Activated T-helper 2 cell treated with anti-CD3 and anti-CD28 coated beads, Interferon-gamma antibody, Interleukin-2, Interleukin-4, amounts not matched to agents 10 μg/mL and 5 μg/mL and 100 μg/mL, durations not matched to agents 14 hours and 24 hours and 36 hours (primary cell): ENCODE data around the gene FMN2. TPM values are rescaled to one million over a fixed set of nuclear protein-coding genes. Genes with fewer than 3 reads are reported as not detected.

Source experiments
- DNase-seq: peaks from one replicate; pipeline ENCODE4 v3.0.0; 2021; ENCODE audit warnings: low spot score
- H3K27ac Mint-ChIP-seq: one replicate; pipeline ENCODE4 v1.8.0; 2021; ENCODE audit warnings: mixed read lengths
- H3K27me3 Mint-ChIP-seq: one replicate; pipeline ENCODE4 v1.8.0; 2021; ENCODE audit warnings: low read depth, mixed read lengths
- H3K36me3 Mint-ChIP-seq: one replicate; pipeline ENCODE4 v1.8.0; 2021; ENCODE audit warnings: low read depth, mixed read lengths
- H3K4me1 Mint-ChIP-seq: one replicate; pipeline ENCODE4 v1.8.0; 2021; ENCODE audit warnings: low read depth, mixed read lengths
- H3K4me3 Mint-ChIP-seq: one replicate; pipeline ENCODE4 v1.8.0; 2021; ENCODE audit warnings: low read depth, mild to moderate bottlenecking, moderate library complexity, mixed read lengths
- H3K9me3 Mint-ChIP-seq: one replicate; pipeline ENCODE4 v1.8.0; 2021; ENCODE audit warnings: mixed read lengths
- intact Hi-C: fragments of 100-400 bp; cut with micrococcal nuclease; formaldehyde crosslinking; loops from one replicate; pipeline ENCODE4 v1.15.1; 2023
- total RNA-seq: library from RNA; stranded (reverse); gene quantifications from 2 replicates; pipeline ENCODE4 v1.2.3, GENCODE V29; 2022

FMN2 gene
- total RNA-seq, 1 donor from 2014 or later: not detected

- intact Hi-C loops: no loop called here
- Mint-ChIP-seq H3K9me3 (peaks cover 4% of the 10 kb centered on the region), H3K36me3 (no peaks in the 10 kb centered on the region), H3K27ac (no peak overlapping the region), H3K4me1 (no peaks in the 10 kb centered on the region), H3K27me3 (no peaks in the 10 kb centered on the region), H3K4me3 (no peak overlapping the region)
- DNase-seq: no peak
Observed at GRCh38 chr1:240474133-240474614, 382.5 kb downstream of the FMN2 start.

DNA sequence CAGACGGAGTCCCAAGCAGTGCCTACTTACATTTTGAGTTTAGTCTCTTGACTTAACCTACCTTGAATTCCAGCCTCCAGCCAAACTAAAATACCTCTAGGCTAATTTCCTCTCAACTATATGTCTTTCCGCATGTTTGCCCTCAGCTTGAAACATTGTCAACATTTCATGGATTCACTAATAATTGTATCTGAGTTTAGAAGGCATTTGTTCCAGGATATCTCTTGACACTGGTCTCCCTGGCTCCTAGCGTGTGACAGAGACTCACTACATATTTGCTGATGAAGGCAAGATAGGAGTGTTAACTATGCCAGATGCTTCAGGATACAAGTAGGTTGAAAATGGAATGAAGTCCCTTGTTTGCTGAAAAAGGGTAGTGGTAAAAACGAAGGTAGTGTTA lies 384.1 kb downstream of the FMN2 start:
- DNase-seq: no peak
- Mint-ChIP-seq H3K27ac (no peak overlapping the region), H3K36me3 (no peaks in the 10 kb centered on the region), H3K27me3 (no peaks in the 10 kb centered on the region), H3K4me3 (no peak overlapping the region), H3K9me3 (peaks cover 4% of the 10 kb centered on the region), H3K4me1 (no peaks in the 10 kb centered on the region)
- intact Hi-C loops: no loop called here

GRCh38 chr1:240478536-240478935 lies 386.9 kb downstream of the FMN2 start:
- H3K27me3 Mint-ChIP-seq: no peaks in the 10 kb centered on the region
- intact Hi-C loops: no loop called here
- no peak overlapping the region for H3K4me3 Mint-ChIP-seq
- H3K4me1 Mint-ChIP-seq: no peaks in the 10 kb centered on the region
- no peak overlapping the region for H3K27ac Mint-ChIP-seq
- no peak for DNase-seq
- H3K9me3 Mint-ChIP-seq: peaks cover 4% of the 10 kb centered on the region
- no peaks in the 10 kb centered on the region for H3K36me3 Mint-ChIP-seq

- Mint-ChIP-seq H3K36me3 (no peaks in the 10 kb centered on the region), H3K27ac (no peak overlapping the region)
Observed at GRCh38 chr1:240484804-240485443, 393.2 kb downstream of the FMN2 start.

DNA sequence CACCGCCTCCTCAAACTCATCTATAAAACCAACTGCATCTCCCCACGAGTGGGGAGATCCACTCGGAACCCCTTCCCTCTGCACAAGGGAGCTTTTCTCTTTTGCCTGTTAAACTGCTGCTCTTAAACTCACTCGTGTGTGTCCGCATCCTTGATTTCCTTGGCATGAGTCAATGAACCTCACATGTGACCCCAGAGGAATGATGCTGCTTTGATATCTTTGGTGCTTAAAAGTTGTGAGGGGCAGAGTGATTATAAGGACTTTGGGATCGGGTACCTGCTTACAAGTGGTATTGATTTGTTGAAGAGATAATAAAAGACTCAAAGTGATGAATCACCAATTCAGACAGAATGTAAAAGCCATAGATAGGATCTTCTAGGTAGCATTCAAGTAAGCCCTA lies 394.9 kb downstream of the FMN2 start:
- H3K9me3 Mint-ChIP-seq: no peaks in the 10 kb centered on the region
- no peaks in the 10 kb centered on the region for H3K27me3 Mint-ChIP-seq
- no peak for DNase-seq
- H3K36me3 Mint-ChIP-seq: no peaks in the 10 kb centered on the region
- no peak overlapping the region for H3K27ac Mint-ChIP-seq
- no peaks in the 10 kb centered on the region for H3K4me1 Mint-ChIP-seq
- intact Hi-C loops: no loop called here
- no peak overlapping the region for H3K4me3 Mint-ChIP-seq

More at GRCh38 chr1:240484804-240485443, 393.2 kb downstream of the FMN2 start:
- intact Hi-C loops: no loop called here
- no peak for DNase-seq
- no peaks in the 10 kb centered on the region for H3K9me3 Mint-ChIP-seq
- no peak overlapping the region for H3K4me3 Mint-ChIP-seq
- H3K4me1 Mint-ChIP-seq: no peaks in the 10 kb centered on the region
- H3K27me3 Mint-ChIP-seq: no peaks in the 10 kb centered on the region

- no peak overlapping the region for H3K27ac Mint-ChIP-seq
- H3K4me3 Mint-ChIP-seq: no peak overlapping the region
- H3K9me3 Mint-ChIP-seq: no peaks in the 10 kb centered on the region
- no peaks in the 10 kb centered on the region for H3K36me3 Mint-ChIP-seq
- DNase-seq: no peak
- no peaks in the 10 kb centered on the region for H3K27me3 Mint-ChIP-seq
- H3K4me1 Mint-ChIP-seq: no peaks in the 10 kb centered on the region
- intact Hi-C loops: no loop called here
Observed at GRCh38 chr1:240487493-240487892, 395.8 kb downstream of the FMN2 start.

- DNase-seq: no peak
- H3K27me3 Mint-ChIP-seq: no peaks in the 10 kb centered on the region
- no peak overlapping the region for H3K4me3 Mint-ChIP-seq
- H3K36me3 Mint-ChIP-seq: no peaks in the 10 kb centered on the region
- intact Hi-C loops: no loop called here
- no peak overlapping the region for H3K27ac Mint-ChIP-seq
- H3K9me3 Mint-ChIP-seq: peaks cover under 1% of the 10 kb centered on the region
- no peaks in the 10 kb centered on the region for H3K4me1 Mint-ChIP-seq
Observed at GRCh38 chr1:240491156-240491555, 399.5 kb downstream of the FMN2 start.

- Mint-ChIP-seq H3K27ac (no peak overlapping the region), H3K4me1 (no peaks in the 10 kb centered on the region), H3K4me3 (no peak overlapping the region), H3K27me3 (no peaks in the 10 kb centered on the region), H3K9me3 (peaks cover 4% of the 10 kb centered on the region), H3K36me3 (no peaks in the 10 kb centered on the region)
- intact Hi-C loops: no loop called here
- no peak for DNase-seq
Observed at GRCh38 chr1:240491796-240492195, 400.1 kb downstream of the FMN2 start.

- intact Hi-C loops: no loop called here
- no peak overlapping the region for H3K27ac Mint-ChIP-seq
Observed at GRCh38 chr1:240492832-240493440, 401.3 kb downstream of the FMN2 start.

DNA sequence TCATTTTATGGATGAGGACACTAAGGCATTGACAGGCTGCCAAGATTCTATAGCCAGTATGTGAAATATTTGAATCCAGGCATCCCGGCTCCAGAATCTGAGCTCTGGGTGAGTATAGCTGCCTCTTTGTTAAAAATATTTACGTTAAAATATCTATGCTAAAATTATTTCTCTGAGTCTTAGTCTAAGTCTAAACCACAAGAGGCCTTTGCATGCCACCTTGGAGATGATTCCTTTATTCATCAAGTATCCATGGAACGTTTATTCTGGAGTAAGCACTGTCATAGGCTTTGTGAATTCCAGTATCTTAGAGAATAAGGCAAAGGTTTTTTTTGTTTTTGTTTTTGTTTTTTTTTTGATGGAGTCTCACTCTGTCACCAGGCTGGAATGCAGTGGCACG lies 403.9 kb downstream of the FMN2 start:
- Mint-ChIP-seq H3K4me3 (no peak overlapping the region), H3K36me3 (no peaks in the 10 kb centered on the region), H3K27ac (no peak overlapping the region), H3K4me1 (no peaks in the 10 kb centered on the region), H3K9me3 (peaks cover 13% of the 10 kb centered on the region), H3K27me3 (no peaks in the 10 kb centered on the region)
- DNase-seq: no peak
- intact Hi-C loops: no loop called here

More at GRCh38 chr1:240492832-240493440, 401.3 kb downstream of the FMN2 start:
- DNase-seq: no peak
- peaks cover 9% of the 10 kb centered on the region for H3K9me3 Mint-ChIP-seq
- no peaks in the 10 kb centered on the region for H3K4me1 Mint-ChIP-seq
- no peak overlapping the region for H3K4me3 Mint-ChIP-seq
- no peaks in the 10 kb centered on the region for H3K36me3 Mint-ChIP-seq
- H3K27me3 Mint-ChIP-seq: no peaks in the 10 kb centered on the region

GRCh38 chr1:240496356-240496755 lies 404.7 kb downstream of the FMN2 start:
- Mint-ChIP-seq H3K4me3 (no peak overlapping the region), H3K4me1 (no peaks in the 10 kb centered on the region), H3K27ac (no peak overlapping the region), H3K36me3 (no peaks in the 10 kb centered on the region), H3K27me3 (no peaks in the 10 kb centered on the region), H3K9me3 (peaks cover 16% of the 10 kb centered on the region)
- DNase-seq: no peak
- intact Hi-C loops: no loop called here

GRCh38 chr1:240496941-240497340 lies 405.3 kb downstream of the FMN2 start:
- intact Hi-C loops: no loop called here
- Mint-ChIP-seq H3K36me3 (no peaks in the 10 kb centered on the region), H3K27ac (no peak overlapping the region), H3K4me3 (no peak overlapping the region), H3K4me1 (no peaks in the 10 kb centered on the region), H3K27me3 (no peaks in the 10 kb centered on the region), H3K9me3 (peaks cover 16% of the 10 kb centered on the region)
- DNase-seq: no peak

DNA sequence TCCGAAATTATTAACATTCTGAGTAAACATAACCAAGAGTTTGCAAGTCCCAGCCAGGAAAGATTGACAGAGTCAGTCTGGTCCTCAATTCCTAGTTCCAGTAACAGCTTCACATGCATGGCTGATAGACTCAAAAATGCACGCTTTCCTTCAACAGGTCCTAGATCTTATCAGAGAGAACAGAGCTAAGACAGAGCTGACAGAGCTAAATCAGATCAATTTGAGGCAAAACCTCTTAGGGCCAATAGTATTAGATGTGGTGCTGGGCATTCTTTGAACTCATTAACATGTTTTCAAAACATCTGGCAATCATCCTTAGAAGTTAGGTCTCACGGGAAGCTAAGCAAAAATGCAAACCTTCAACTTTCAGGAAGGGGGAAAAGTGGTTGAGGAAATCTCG lies 406.2 kb downstream of the FMN2 start:
- Mint-ChIP-seq H3K36me3 (no peaks in the 10 kb centered on the region), H3K27ac (no peak overlapping the region), H3K4me1 (no peaks in the 10 kb centered on the region), H3K4me3 (no peak overlapping the region), H3K27me3 (no peaks in the 10 kb centered on the region), H3K9me3 (peaks cover 16% of the 10 kb centered on the region)
- no peak for DNase-seq
- intact Hi-C loops: no loop called here
